Neural crest cell (in vitro differentiated cells): ENCODE results near the gene ROCK2. TPM values are rescaled to one million over a fixed set of nuclear protein-coding genes. Genes with fewer than 3 reads are reported as not detected.

Source experiments
- DNase-seq: peaks from one replicate; pipeline ENCODE4 v3.0.0; 2021; ENCODE audit warnings: low read depth, mixed read lengths, low spot score
- H3K27ac Mint-ChIP-seq: one replicate; pipeline ENCODE4 v1.8.0; 2021; ENCODE audit warnings: mild to moderate bottlenecking, mixed read lengths; ENCODE audit not compliant: unreplicated experiment
- H3K27me3 Mint-ChIP-seq: 2 replicates; pipeline ENCODE4 v1.8.0; 2021; ENCODE audit warnings: low read depth, mild to moderate bottlenecking, mixed read lengths
- H3K36me3 Mint-ChIP-seq: 2 replicates; pipeline ENCODE4 v1.8.0; 2021; ENCODE audit warnings: low read depth, mild to moderate bottlenecking, mixed read lengths
- H3K4me1 Mint-ChIP-seq: 2 replicates; pipeline ENCODE4 v1.8.0; 2021; ENCODE audit warnings: mixed read lengths
- H3K4me3 Mint-ChIP-seq: one replicate; pipeline ENCODE4 v1.8.0; 2021; ENCODE audit warnings: mild to moderate bottlenecking, mixed read lengths
- H3K9me3 Mint-ChIP-seq: 2 replicates; pipeline ENCODE4 v1.8.0; 2021; ENCODE audit warnings: mixed read lengths
- CTCF ChIP-seq: fragments of 200-600 bp; sonication (generic); conservative IDR thresholded peaks from 2 replicates; pipeline ENCODE4 v1.5.0; 2021; ENCODE audit warnings: antibody characterized with exemption, mild to moderate bottlenecking
- total RNA-seq: library from RNA; stranded (reverse); gene quantifications from 2 replicates; pipeline ENCODE4 v1.2.1, GENCODE V29; 2021

ROCK2 gene
- total RNA-seq, 1 donor from 2014 or later, result 47.2 TPM

GRCh38 chr2:11352781-11353537, 8.5 kb upstream of the ROCK2 start:
- no peak for TF ChIP-seq CTCF
- Mint-ChIP-seq H3K4me1 (peaks cover 61% of the 10 kb centered on the region), H3K27ac (no peak overlapping the region), H3K36me3 (no peaks in the 10 kb centered on the region), H3K9me3 (peaks cover 3% of the 10 kb centered on the region), H3K4me3 (no peak overlapping the region), H3K27me3 (no peaks in the 10 kb centered on the region)
- no peak for DNase-seq

GRCh38 chr2:11348209-11348749, 3.8 kb upstream of the ROCK2 start:
- peaks cover 3% of the 10 kb centered on the region for H3K9me3 Mint-ChIP-seq
- peak overlapping the region; percentile 10 for H3K27ac Mint-ChIP-seq
- no peaks in the 10 kb centered on the region for H3K27me3 Mint-ChIP-seq
- peak overlapping the region; percentile 66 for H3K4me3 Mint-ChIP-seq
- peaks cover 46% of the 10 kb centered on the region for H3K4me1 Mint-ChIP-seq
- no peak for TF ChIP-seq CTCF
- H3K36me3 Mint-ChIP-seq, result no peaks in the 10 kb centered on the region
- no peak for DNase-seq

GRCh38 chr2:11347403-11347959, 3.0 kb upstream of the ROCK2 start:
- H3K9me3 Mint-ChIP-seq, result peaks cover 3% of the 10 kb centered on the region
- peaks cover 54% of the 10 kb centered on the region for H3K4me1 Mint-ChIP-seq
- no peak for DNase-seq
- H3K27me3 Mint-ChIP-seq, result no peaks in the 10 kb centered on the region
- no peak overlapping the region for H3K27ac Mint-ChIP-seq
- peak overlapping the region; percentile 66 for H3K4me3 Mint-ChIP-seq
- no peaks in the 10 kb centered on the region for H3K36me3 Mint-ChIP-seq
- no peak for TF ChIP-seq CTCF

- Mint-ChIP-seq H3K27me3 (no peaks in the 10 kb centered on the region), H3K9me3 (peaks cover 3% of the 10 kb centered on the region)
These were observed 1.6 kb upstream of the ROCK2 start for GRCh38 chr2:11346023-11346482.

More at GRCh38 chr2:11346023-11346482, 1.6 kb upstream of the ROCK2 start:
- TF ChIP-seq CTCF, result no peak
- no peak for DNase-seq
- peaks cover 65% of the 10 kb centered on the region for H3K4me1 Mint-ChIP-seq
- peak overlapping the region; percentile 91 for H3K4me3 Mint-ChIP-seq
- no peaks in the 10 kb centered on the region for H3K36me3 Mint-ChIP-seq
- no peak overlapping the region for H3K27ac Mint-ChIP-seq
